H1 (cell line): ENCODE measurements around the gene PWWP3B.
"Not testable (repeated sequence)": the region's sequence is repeated elsewhere in the genome, so short reads cannot be mapped to it uniquely, and the experiment has no call there.

ENCODE experiments used
- ATF3 ChIP-seq: IDR thresholded peaks from 2 replicates; pipeline ENCODE4 v1.6.1; 2011; ENCODE audit warnings: low read depth, mild to moderate bottlenecking, low read length; ENCODE audit not compliant: insufficient read depth
- BRCA1 ChIP-seq: IDR thresholded peaks from 2 replicates; pipeline ENCODE4 v1.6.1; 2012; ENCODE audit warnings: low read depth, low read length, improper control_type of control experiment
- CEBPB ChIP-seq: IDR thresholded peaks from 2 replicates; pipeline ENCODE4 v1.6.1; 2012; ENCODE audit warnings: low read depth, low read length
- CTCF ChIP-seq, 3 experiments: IDR thresholded peaks; 1 replicate in 2 of 3; 2 replicates in 1 of 3; pipeline versions ENCODE4 v1.5.1 to v1.6.1; 2011; ENCODE audit warnings: low read length in 3 of 3, mild to moderate bottlenecking in 3 of 3, inconsistent platforms in 2 of 3, low read depth in 1 of 3, moderate library complexity in 1 of 3; ENCODE audit not compliant: insufficient read depth in 1 of 3; ENCODE audit errors: control extremely low read depth in 1 of 3
- POLR2A ChIP-seq, 2 experiments: IDR thresholded peaks; 1 replicate in 1 of 2; 2 replicates in 1 of 2; pipeline ENCODE4 v1.6.1; 2011; ENCODE audit warnings: low read depth in 2 of 2, low read length in 2 of 2, mild to moderate bottlenecking in 2 of 2; ENCODE audit errors: control extremely low read depth in 1 of 2

- not testable (repeated sequence) for TF ChIP-seq ATF3; CEBPB; CTCF (IDR thresholded peaks at IDR 0.05; ENCODE audit: control extremely low read depth in 1 of 3, insufficient read depth in 1 of 3, low read depth in 1 of 3, low read length in 3 of 3); BRCA1; POLR2A (IDR thresholded peaks at IDR 0.05; ENCODE audit: control extremely low read depth in 1 of 2, low read depth in 2 of 2, low read length in 2 of 2)
Observed at GRCh38 chrX:106183685-106184084, 15.6 kb downstream of the PWWP3B start.
